NCI-H2196 (cell line): ENCODE data around the gene ZNF598.
"Not testable (repeated sequence)": the region's sequence is repeated elsewhere in the genome, so short reads cannot be mapped to it uniquely, and the experiment has no call there.

Experiments
- DNase-seq: peaks from one replicate; lab custom pipeline; 2025; ENCODE audit not compliant: unreplicated experiment; lab: John Stamatoyannopoulos, UW

Gene ZNF598

DNA sequence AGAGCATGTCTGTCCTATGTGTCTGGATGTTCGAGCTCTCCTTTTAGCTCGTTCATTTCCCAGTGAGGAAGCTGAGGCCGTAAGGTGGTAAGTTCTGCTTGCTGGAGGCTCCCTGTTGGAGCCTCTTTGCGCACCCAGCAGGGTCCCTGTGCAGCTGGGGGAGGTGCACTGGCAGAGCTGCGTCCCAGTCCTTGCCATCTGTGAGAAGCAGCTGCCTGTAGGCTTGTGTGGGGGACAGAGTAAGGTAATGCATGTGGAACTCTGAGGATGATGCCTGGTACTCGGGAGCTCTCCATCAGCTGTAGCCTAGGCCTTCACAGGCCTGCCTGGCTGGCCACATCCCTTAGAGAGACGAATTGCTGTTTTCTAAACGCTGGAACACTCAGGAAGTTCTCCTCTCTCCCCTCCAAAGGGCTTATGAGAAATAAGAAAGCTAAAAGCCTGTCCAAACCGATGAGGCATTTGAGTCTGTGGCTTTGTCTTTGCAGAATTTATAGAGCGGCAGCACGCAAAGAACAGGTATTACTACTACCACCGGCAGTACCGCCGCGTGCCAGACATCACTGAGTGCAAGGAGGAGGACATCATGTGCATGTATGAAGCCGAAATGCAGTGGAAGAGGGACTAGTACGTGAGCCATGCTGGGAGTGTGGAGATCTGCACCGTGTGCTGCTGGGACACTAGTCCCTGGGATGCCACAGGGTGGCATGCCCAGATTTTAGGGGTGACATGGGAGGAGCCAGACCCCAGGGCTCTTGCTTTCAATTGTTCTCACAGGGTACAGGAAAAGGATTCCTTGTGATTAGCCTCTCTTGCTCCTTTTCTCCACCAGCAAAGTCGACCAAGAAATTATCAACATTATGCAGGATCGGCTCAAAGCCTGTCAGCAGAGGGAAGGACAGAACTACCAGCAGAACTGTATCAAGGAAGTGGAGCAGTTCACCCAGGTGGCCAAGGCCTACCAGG, 48.7 kb downstream of the ZNF598 start:
- no peak for DNase-seq

DNA sequence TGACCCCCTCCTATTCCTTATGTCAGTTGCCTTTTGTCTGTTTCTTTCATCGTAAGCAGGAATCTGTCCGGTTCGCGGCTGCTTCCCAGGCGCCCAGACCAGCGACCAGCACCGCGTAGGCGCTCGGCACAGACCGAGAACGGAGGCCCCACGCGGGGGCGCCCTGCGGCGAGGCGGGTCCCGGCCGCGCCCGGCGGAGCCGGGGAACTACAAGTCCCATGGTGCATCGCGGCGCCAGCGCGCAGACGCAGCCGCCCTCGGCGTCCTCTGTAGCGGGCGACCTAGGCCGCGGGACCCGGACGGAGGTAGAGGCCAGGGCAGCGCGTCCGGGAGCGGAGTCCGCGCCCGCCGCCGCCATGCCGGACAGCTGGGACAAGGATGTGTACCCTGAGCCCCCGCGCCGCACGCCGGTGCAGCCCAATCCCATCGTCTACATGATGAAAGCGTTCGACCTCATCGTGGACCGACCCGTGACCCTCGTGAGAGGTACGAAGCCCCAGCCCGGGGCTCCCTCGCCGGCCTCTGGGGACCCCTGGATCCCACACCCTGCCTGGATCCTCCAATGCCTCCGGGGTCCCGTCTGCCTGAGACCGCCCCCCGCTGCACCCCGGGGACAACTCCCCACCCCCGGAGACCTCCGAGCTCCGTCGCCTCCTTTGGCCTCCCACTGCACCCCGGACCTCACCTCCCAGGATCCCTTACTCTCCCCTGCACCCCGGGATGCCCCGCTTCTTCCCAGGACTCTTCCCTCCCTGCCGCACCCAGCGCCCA, 50.2 kb downstream of the ZNF598 start, which contains the start of gene NDUFB10:
Gene NDUFB10 (plus strand): TSS at position 270 of the 771 bp plus-strand sequence. CDS start 87 bp downstream, at position 357.
- DNase-seq, result peak; percentile 92

- DNase-seq, result no peak
Observed at GRCh38 chr16:1958715-1959268, 50.8 kb downstream of the ZNF598 start.

DNA sequence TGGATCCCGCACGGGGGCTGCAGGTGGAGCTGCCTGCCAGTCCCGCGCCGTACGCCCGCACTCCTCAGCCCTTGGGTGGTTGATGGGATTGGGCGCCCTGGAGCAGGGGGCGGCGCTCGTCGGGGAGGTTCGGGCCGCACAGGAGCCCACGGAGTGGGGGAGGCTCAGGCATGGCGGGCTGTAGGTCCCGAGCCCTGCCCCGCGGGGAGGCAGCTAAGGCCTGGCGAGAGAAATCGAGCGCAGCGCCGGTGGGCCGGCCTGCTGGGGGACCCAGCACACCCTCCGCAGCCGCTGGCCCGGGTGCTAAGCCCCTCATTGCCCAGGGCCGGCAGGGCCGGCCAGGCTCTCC, 51.5 kb downstream of the ZNF598 start:
- not testable (repeated sequence) for DNase-seq

DNA sequence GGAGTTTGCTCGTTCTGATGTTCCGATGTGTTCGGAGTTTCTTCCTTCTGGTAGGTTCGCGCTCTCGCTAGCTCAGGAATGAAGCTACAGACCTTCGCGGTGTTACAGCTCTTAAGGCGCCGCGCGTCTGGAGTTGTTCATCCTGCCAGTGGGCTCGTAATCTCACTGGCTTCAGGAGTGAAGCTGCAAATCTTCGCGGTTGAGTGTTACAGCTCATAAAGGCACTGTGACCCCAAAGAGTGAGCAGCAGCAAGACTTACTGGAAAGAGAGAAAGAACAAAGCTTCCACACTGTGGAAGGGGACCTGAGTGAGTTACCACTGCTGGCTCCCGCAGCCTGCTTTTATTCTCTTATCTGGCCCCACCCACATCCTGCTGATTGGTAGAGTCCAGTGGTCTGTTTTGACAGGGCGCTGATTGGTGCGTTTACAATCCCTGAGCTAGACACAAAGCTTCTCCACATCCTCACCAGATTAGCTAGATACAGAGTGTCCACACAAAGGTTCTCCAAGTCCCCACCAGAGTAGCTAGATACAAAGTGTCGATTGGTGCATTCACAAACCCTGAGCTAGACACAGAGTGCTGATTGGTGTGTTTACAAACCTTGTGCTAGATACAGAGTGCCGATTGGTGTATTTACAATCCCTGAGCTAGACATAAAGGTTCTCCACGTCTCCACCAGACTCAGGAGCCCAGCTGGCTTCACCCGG, 52.0 kb downstream of the ZNF598 start:
- not testable (repeated sequence) for DNase-seq

DNA sequence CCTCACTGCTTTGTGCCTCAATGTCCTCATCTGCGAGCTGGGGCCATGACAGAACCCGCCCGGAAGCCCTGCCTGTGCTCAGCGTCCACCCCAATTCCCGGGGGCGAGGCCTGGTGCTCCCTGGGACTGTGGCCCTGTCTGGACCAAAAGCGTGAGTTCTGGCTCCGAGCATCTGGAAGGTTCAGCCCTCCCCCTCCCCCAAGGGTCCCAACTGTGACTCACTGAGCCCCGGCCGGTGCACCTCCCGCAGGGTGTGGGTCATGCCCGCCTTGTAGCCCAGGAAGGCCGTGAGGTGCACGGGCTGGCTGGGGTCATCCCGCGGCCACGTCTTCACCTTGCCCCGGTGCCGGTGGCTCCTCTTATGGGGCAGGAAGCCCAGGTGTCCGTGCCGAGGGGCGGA, 55.9 kb downstream of the ZNF598 start:
- DNase-seq, result no peak

GRCh38 chr16:1950559-1950958, 59.1 kb downstream of the ZNF598 start:
- no peak for DNase-seq

DNA sequence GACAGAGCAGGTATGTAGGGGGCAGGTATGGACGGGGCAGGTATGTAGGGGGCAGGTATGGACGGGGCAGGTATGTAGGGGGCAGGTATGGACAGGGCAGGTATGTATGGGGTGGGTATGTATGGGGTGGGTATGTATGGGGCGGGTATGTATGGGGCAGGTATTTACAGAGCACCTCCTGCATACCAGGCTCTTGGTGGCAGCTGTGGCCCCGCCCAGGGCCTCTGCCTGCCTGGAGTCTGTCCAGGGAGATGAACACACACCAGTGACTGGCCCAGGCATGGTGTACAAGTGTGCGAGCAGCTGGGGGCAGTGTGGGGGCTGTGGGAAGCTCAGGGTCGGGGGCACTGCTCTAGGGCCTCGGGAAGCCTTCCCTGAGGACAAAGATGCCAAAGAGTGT, 59.6 kb downstream of the ZNF598 start:
- no peak for DNase-seq

- no peak for DNase-seq
Observed at GRCh38 chr16:1949507-1949906, 60.1 kb downstream of the ZNF598 start.
